ENCODE measurements around the gene CDH13.

CDH13 gene

GRCh38 chr16:83742124-83742899, 1115.5 kb downstream of the CDH13 start:
- DNase-seq, result no peak

DNA sequence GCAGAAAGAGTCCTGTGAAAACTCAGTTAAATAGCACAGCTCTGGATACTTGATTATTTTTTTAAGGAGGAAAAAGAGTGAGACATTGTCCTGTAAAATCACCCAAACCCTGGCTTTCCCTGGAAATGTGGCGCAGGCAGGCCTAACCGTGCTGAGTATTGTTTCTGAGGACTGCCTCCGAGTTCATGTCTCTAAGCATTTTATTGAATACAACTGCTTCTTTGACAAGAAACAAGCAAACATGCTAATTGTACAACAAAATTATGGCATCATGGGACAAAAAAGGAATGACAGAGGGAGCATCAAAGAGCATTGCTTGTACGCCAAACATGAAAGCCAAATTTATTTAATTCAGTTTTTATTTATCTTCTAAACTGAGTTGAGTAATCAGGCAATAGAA, 1116.5 kb downstream of the CDH13 start:
- DNase-seq, result no peak

GRCh38 chr16:83743720-83744119, 1117.0 kb downstream of the CDH13 start:
- no peak for DNase-seq

GRCh38 chr16:83744441-83744981, 1117.7 kb downstream of the CDH13 start:
- no peak for DNase-seq

DNA sequence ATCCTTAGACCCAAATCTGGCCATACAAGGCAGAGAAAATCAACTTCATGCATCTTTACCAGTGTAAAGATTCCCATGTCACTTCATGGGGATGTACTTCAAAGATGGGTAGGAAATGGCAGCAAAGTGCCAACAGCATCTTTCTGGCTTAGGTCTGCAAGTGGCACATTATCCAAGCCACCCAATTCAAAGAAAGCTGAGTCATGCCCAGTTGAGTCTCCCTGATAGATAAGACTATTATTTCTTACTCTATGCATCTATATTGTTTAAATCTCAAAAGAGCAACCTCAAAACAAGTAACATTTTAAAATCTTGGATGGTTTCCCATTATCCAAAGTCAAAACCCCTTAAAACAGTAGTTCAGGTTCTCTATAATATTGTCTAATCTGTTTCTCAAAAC, 1119.8 kb downstream of the CDH13 start:
- DNase-seq, result no peak

- no peak for DNase-seq
Observed at GRCh38 chr16:83747936-83748335, 1121.2 kb downstream of the CDH13 start.

DNA sequence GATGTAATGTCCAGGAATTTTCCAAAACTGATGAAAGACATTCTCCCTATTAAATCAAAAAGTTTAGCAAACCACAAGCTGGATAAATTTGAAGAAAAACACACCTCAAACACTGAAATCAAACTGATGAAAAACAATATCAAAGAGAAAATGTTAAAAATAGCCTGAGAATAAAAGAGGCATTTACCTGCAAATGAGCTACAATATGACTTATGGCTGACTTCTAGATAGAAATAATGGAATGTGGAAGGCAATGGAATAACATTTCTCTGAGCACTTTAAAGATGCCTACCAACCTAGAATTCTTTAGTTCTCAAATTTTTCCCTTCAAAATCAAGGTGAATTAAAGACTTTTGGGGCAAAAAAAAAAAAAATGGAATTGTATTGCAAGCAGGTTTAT, 1128.6 kb downstream of the CDH13 start:
- no peak for DNase-seq

DNA sequence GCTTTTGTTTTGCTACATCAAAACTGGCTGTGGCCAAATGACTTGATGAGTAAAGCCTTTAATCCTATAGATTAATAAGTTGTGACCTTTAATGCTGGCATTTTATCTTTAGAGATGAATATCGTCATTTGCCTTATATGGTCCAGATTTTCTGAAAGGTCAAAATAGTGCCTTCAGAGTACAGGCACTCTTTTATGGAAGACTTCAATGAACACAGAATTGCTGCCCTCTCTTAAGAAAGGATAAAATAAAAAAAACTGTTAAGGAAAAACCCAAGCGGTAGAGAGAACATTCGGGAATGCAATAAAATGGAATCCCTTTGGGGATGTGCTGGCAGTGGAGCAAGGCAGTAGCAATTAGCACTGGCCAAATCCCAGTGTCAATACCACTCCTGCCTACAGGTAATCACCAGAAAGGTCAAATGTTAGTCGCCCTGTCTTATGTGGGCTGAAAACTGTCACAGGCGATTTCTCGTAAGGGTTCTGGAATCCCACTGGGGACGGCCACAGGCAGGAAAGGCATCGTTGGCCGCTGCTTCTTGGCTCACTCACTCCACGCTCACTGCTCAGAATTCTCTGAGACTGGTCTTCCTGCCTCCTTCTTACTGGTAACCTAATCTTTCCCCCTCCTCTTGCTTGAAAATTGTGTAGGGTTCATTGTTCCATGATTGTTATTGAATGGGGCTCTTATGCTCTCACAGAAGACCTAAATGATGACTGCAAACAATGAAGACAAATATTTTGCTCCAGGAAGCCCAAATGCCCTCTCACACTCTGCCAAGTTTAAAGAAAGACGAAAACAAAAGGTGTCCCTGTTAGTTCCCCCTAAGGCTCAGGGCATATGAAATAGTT, 1135.6 kb downstream of the CDH13 start:
- DNase-seq, result no peak

DNA sequence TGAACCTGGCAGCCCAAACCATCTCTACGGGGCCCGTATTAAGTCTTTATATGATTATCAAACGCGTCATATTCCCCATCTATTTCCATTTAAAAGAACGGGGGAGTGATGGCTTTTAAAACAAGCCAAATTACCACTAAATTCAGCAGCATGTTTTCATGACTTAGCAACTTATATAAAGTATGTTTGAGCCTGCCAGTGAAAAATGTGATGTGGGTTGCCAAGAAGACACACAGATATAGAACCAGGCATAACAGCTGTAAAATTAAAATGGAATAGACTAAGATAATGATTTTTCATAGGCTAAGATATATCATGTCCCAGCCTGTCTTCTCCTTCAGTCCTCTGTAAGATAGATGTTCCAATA, 1136.2 kb downstream of the CDH13 start:
- DNase-seq, result no peak

DNA sequence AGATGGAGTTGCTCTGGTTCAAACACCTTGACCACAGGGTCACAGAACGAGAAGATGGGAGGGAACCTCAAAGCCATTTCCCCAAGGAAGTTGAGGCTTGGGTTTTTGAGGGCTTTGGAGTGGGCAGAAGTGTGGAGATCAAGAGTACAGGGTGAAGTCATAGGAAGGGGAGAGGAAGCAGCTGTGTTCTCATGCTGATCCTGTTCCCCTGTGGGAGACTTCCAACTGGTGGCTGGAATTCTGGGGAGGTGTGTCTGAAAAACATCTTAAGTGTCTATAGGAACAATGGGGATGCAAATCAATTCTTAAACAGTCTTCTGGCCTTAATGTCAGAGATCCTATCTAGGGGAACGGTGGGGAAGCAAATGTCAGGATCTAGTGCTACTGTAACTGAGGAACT, 1142.2 kb downstream of the CDH13 start:
- no peak for DNase-seq

DNA sequence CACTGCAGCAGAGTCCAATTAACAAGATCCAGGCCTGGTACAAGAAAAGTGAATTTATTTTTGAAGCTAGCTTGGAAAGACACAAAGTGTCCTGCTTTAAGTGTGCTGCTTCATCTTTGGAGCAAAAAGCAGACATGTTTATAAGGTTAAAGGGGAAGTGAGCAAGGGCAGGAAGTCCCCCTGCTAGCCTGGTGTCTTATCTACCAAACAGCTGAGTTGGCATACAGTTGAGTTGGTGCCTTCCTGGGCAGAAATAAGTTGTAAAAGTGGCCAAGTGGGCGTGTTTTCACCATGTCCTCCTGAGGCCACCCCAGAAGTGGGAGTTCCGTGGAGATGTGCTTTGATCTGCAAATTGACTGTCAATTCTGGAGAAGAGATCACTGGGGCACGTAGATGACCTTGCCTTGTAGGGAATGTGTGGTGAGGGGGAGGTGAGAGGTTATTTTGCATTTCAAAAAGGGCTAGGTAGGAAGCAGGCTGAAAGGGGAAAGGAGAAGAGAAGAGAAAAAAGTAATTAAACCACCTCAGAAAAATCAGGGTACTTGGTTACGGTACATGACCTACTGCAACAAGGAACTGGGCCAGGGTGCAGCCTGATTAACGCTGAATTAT, 1142.7 kb downstream of the CDH13 start:
- no peak for DNase-seq

DNA sequence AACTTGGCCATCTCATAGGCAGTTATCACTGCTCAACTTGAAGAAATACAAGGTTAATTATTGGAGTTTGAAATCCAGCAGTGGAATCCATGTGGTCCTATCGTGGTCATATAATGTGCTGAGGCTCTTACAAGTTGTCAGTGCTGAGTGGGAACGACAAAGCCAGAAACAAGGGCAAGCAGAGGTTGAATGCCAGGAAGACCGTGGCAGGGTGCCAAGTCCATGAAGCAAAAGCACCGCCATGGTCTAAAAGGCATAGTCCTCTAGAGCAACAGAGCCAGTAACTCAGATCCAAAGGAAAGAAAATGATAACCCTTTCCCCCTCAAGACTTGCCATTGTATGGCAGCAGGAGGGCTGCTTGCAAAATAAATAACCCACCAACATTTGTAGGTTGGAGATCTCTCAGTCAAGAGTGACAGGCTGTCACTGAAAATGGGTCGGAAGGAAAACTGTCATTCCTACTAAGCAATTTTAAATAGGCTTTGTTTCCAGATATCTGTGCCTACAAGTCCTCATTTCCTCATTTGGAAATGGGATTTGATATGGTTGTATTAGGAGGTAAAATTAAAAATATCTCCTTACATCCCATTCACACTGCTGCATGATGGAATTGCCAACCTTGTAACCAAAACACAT, 1144.7 kb downstream of the CDH13 start:
- DNase-seq, result no peak

DNA sequence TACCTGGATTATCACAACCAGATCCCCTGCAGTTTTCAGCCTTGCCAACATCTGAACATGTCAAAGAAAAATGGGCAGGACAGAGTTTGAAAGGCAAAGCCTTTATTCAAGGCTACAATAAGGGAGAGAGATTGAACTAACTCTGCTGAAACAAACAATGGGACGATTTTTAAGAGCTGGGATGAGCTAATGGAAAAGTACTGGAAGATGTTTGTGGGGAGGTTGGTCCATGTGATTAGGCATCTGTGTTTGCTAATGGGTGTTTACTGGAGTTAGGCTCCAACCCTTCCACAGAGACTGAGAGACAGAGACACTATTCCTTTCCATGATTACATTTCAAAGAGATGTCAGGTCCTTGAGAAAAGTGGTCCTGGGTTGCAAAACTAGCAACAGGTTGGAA, 1146.0 kb downstream of the CDH13 start:
- no peak for DNase-seq

- no peak for DNase-seq
Observed at GRCh38 chr16:83774066-83774465, 1147.3 kb downstream of the CDH13 start.

- DNase-seq, result no peak
Observed at GRCh38 chr16:83776944-83777343, 1150.2 kb downstream of the CDH13 start.

GRCh38 chr16:83779886-83780285, 1153.1 kb downstream of the CDH13 start:
- no peak for DNase-seq

DNA sequence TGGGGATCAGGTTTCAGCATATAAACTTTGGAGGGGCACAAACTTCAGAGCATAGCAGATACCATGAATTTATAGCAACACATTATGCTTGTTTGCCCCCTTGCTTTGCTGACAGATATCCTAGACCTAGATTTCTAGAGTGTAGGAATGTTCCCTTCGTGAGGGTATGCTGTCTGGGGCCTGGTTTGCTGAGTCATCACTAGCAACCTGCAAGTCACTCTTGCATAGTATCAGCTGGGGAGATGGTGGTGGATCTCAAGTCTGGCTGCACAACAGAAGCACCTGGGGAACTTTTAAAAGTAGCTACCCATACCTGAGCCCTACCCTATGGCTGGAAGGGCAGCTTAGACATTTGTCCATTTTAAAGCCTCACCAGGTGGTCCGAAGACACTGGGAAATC, 1158.7 kb downstream of the CDH13 start:
- no peak for DNase-seq

GRCh38 chr16:83789642-83790401, 1163.1 kb downstream of the CDH13 start:
- no peak for DNase-seq

DNA sequence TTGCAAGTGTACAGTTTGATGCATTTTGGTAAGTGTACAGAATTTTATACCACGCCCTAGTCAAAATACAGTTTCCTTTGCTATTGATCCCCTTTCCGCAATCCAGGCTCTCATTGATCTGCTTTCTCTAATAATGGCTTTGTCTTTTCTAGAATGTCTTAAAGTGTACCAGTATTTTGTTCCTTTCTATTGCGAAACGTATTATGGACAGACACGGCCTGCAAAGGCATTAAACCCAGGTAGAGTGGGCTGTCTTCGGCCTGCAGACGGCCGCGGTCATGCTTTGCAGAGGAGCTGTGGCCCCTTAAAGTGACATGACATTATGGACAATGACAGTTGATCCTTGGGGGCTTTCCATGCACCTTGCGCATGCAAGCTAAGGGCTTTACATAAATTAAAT, 1165.1 kb downstream of the CDH13 start:
- DNase-seq, result no peak

DNA sequence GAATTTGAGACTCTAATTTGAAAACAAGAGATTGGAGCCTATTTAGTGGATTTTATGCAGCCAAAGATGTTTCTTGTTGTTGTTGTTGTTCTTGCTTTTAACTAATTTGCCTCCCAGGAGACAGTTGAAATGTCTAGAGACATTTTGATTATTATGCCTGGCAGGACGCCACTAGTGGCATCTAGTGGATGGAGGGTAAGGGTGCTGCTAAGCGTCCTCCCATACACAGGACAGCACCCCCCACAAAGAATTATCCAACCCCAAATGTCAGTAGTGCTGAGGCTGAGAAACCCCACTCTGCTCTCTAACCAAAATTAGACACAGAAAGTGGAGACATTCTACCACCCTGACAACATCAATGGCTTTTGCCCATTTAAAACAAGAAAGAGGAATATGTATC, 1165.6 kb downstream of the CDH13 start:
- DNase-seq, result no peak

- no peak for DNase-seq
Observed at GRCh38 chr16:83793179-83793578, 1166.4 kb downstream of the CDH13 start.

DNA sequence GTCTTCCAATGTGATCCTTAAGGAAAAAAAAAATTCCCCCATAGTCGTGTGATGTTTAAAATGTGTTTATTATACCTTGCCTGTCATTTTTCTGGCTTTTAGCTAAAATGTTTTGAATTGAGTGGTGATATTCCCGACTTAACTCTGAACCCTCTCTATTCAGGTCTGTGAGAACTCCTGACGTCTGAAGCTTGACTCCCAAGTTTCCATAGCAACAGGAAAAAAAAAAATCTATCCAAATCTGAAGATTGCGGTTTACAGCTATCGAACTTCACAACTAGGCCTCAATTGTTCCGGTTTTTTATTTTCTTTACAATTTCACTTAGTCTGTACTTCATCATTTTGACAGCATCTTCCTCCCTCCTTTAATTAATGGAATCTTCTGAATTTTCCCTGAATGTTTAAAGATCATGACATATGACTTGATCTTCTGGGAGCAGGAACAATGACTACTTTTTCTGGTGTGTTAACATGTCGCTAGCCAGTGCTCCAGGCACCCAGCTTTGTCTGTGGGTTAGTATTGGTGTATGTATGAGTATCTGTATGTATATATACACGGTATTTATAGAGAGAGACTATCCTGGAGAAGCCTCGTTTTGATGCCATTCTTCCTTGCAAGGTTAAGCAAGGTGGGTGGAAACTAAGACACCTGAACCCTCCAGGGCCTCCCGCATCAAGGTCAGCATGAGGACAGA, 1168.2 kb downstream of the CDH13 start:
- DNase-seq, result no peak

Measured in activated gamma-delta T cell (primary cell).